CD4-positive, alpha-beta T cell treated with Interleukin-12 subunit alpha and Interleukin-12 subunit beta, for 1 hour (primary cell): Measurements from ENCODE around the gene TLDC2.
"Not testable (repeated sequence)": the region's sequence is repeated elsewhere in the genome, so short reads cannot be mapped to it uniquely, and the experiment has no call there.

Source experiments
- DNase-seq: peaks from one replicate; pipeline ENCODE4 v3.0.0-alpha.2; 2020

Gene TLDC2

GRCh38 chr20:36875702-36876472 lies at the start of gene TLDC2:
TSS of gene TLDC2 (plus strand) at chr20:36876138. CDS start at chr20:36876175, 37 bp downstream.
- DNase-seq = no peak

- DNase-seq = no peak
Measured at GRCh38 chr20:36826554-36827244, 49.2 kb upstream of the TLDC2 start.

GRCh38 chr20:36827541-36828279 lies 48.2 kb upstream of the TLDC2 start:
- DNase-seq = no peak

GRCh38 chr20:36830791-36831691 lies 44.9 kb upstream of the TLDC2 start:
- no peak for DNase-seq

- DNase-seq = no peak
Measured at GRCh38 chr20:36832791-36833190, 43.1 kb upstream of the TLDC2 start.

- no peak for DNase-seq
Measured at GRCh38 chr20:36833275-36834020, 42.5 kb upstream of the TLDC2 start.

- no peak for DNase-seq
Measured at GRCh38 chr20:36835025-36835424, 40.9 kb upstream of the TLDC2 start.

GRCh38 chr20:36835453-36836198 lies 40.3 kb upstream of the TLDC2 start:
- DNase-seq = peak; percentile 87

GRCh38 chr20:36836591-36837269 lies 39.2 kb upstream of the TLDC2 start:
- DNase-seq = peak; percentile 10

- not testable (repeated sequence) for DNase-seq
Measured at GRCh38 chr20:36838376-36838775, 37.6 kb upstream of the TLDC2 start.

- DNase-seq = no peak
Measured at GRCh38 chr20:36839150-36839549, 36.8 kb upstream of the TLDC2 start.

GRCh38 chr20:36841030-36841429 lies 34.9 kb upstream of the TLDC2 start:
- DNase-seq = not testable (repeated sequence)

- DNase-seq = no peak
Measured at GRCh38 chr20:36845288-36845971, 30.5 kb upstream of the TLDC2 start.

GRCh38 chr20:36847009-36847709 lies 28.8 kb upstream of the TLDC2 start:
- no peak for DNase-seq

- DNase-seq = no peak
Measured at GRCh38 chr20:36847710-36848040, 28.3 kb upstream of the TLDC2 start.

GRCh38 chr20:36848078-36848660 lies 27.8 kb upstream of the TLDC2 start:
- DNase-seq = no peak

- DNase-seq = no peak
Measured at GRCh38 chr20:36848677-36849076, 27.3 kb upstream of the TLDC2 start.

GRCh38 chr20:36849333-36850065 lies 26.4 kb upstream of the TLDC2 start:
- no peak for DNase-seq
